NK-92 (cell line): ENCODE measurements around the gene MYRIP.
"Not testable (repeated sequence)": the region's sequence is repeated elsewhere in the genome, so short reads cannot be mapped to it uniquely, and the experiment has no call there.

ENCODE experiments used
- DNase-seq: peaks from one replicate; lab custom pipeline; 2025; ENCODE audit not compliant: unreplicated experiment; lab: John Stamatoyannopoulos, UW

Gene MYRIP

DNA sequence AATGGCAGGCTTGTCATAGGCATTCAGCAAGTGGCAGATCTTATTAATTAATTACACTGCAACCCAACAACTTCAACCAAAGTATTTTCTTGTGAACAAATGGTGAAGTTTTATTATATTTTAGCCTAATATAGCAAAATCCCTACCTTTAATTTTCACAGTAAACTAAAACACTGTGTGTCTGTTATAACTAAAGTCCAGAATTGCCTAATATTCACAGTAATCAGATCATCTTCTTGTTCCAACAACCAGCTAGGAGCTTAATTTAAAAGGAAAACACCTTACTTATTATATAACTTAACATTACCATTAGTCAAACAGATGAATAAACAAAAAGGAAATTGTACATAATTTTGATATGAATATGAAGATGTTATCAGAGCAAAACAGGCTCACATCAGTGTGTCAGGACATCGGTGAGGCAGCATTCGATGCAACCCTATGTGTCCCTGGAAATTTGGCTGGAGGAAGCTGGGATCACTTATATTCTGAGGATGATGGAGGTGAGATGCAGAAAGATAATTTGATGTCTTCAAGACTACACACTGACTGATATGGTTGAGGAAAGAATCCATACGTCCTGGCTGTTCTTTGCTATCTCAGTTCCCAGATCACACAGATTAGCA lies 310.8 kb downstream of the MYRIP start:
- no peak for DNase-seq

DNA sequence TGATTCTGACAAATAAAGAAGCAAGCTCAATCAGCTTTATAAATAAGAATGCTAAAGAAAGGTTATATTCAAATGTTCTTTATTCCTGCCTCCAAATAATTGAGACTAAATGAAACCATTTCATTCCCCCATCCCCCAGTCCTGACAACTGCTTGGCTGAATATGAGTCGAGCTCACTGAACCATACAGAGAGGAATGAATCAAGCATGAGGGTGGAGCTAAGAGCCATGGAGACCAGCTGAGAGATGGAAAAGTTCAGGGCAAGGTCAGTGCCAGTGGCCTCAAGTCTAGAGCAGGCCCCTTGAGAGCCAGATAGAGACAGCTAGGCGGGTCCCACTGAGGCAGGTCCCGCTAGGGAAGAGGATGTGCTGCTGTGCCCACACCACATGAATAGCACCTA lies 311.4 kb downstream of the MYRIP start:
- no peak for DNase-seq

- DNase-seq: no peak
These were observed 315.5 kb downstream of the MYRIP start for GRCh38 chr3:40124918-40125317.

- DNase-seq: no peak
These were observed 318.8 kb downstream of the MYRIP start for GRCh38 chr3:40128166-40128565.

- no peak for DNase-seq
These were observed 320.1 kb downstream of the MYRIP start for GRCh38 chr3:40129510-40129909.

DNA sequence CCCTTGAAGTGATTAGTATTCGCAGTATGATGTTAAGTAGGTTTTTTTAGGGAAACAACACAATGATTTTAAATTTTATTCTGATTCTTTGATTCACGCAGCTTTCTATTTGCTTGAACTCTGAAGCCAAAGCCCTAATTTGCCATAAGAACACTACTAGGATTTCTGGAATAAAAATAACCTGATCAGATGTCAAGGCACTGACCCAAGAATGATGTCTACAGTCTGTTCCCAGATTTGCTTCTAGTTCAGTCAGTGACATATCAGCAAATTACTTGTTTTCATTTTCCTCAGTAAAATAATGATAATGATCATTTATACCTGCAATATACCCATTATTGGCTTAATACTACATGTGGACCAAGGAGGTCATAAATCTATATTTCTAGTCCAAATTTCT lies 320.6 kb downstream of the MYRIP start:
- no peak for DNase-seq

GRCh38 chr3:40130721-40131120 lies 321.3 kb downstream of the MYRIP start:
- DNase-seq: no peak

DNA sequence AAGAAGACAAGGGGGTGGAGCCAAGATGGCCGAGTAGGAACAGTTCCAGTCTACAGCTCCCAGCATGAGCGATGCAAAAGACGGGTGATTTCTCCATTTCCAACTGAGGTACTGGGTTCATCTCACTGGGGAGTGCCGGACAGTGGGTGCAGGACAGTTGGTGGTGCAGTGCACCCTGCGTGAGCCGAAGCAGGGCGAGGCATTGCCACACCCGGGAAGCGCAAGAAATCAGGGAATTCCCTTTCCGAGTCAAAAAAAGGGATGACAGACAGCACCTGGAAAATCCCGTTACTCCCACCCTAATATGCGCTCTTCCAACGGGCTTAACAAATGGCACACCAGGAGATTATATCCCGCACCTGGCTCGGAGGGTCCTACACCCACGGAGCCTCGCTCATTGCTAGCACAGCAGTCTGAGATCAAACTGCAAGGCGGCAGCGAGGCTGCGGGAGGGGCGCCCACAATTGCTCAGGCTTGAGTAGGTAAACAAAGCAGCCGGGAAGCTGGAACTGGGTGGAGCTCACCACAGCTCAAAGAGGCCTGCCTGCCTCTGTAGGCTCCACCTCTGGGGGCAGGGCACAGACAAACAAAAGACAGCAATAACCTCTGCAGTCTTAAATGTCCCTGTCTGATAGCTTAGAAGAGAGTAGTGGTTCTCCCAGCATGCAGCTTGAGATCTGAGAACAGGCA lies 324.6 kb downstream of the MYRIP start:
- DNase-seq: not testable (repeated sequence)

- no peak for DNase-seq
These were observed 328.3 kb downstream of the MYRIP start for GRCh38 chr3:40137591-40138295.

GRCh38 chr3:40143283-40144090 lies 334.1 kb downstream of the MYRIP start:
- DNase-seq: no peak

DNA sequence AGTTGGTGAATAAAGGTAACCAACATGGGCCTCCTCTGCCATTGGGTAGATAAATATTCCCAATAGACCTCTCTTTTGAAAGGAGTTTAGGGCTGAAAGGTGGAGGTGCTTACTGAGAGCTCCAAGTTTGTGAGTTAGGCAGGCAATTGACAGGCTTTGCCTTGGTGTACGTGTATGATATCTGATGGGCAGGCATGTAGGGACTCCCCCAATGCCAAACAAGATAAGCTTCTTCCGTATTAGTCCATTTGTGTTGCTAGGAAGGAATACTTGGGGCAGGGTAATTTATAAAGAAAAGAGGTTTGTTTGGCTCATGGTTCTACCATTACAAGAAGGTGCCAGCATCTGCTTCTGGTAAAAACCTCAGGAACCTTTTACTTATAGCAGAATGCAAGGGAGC lies 339.4 kb downstream of the MYRIP start:
- no peak for DNase-seq

- DNase-seq: no peak
These were observed 343.2 kb downstream of the MYRIP start for GRCh38 chr3:40152482-40153133.

GRCh38 chr3:40160933-40161332 lies 351.5 kb downstream of the MYRIP start:
- no peak for DNase-seq

GRCh38 chr3:40162616-40163015 lies 353.2 kb downstream of the MYRIP start:
- DNase-seq: no peak

- DNase-seq: no peak
These were observed 357.6 kb downstream of the MYRIP start for GRCh38 chr3:40166997-40167396.

GRCh38 chr3:40167958-40168357 lies 358.5 kb downstream of the MYRIP start:
- DNase-seq: no peak

- DNase-seq: no peak
These were observed 360.6 kb downstream of the MYRIP start for GRCh38 chr3:40169983-40170382.

- DNase-seq: no peak
These were observed 361.0 kb downstream of the MYRIP start for GRCh38 chr3:40170395-40170794.

DNA sequence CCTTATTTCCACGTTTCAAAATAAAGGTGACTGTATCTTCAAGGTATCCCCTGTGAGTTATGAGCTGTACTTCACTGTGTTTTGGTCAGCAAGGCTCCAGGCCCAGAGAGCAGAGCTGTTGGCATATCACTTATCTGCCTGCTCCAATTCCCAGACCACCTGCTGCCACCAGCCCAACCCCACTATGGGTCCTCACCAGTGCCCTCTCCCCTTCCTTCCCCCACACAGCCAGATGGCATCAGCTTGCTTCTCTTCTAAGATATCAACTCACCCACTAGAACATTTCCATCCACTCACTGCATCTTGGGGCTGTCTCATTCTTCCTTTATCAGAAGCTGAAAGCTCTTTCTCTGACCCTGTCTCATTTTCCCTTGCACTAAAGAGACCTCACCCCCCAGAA lies 363.2 kb downstream of the MYRIP start:
- no peak for DNase-seq

DNA sequence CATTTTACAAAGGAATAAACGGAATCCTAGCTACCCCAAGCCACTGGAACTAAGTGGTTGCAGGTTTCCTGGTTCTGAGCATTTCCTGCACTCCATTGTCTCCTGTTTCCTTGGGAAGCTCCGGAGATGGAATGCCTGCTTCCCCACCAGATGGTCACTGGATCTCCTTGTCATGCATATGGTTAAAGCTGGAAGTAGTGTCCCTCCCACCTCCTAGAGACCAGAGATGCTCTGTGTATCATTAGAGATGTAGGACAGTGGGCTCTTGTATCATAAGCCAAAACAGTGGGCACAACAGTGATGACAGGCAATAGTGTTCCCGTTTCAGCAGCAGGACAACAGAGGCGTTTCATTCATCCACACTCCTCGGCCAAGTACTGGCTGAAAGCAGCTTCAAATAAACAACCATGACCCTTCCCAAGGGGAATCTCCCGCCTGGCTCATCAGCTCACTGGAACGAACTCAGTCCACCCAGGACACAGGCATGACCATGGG lies 363.9 kb downstream of the MYRIP start:
- no peak for DNase-seq
